Cardiac muscle cell (in vitro differentiated cells and primary cell): ENCODE data around the gene ZACN. TPM values are rescaled to one million over a fixed set of nuclear protein-coding genes. Genes with fewer than 3 reads are reported as not detected.
"Not testable (repeated sequence)": the region's sequence is repeated elsewhere in the genome, so short reads cannot be mapped to it uniquely, and the experiment has no call there.

ENCODE experiments used
- DNase-seq, 2 donors: peaks; one replicate each; pipeline versions ENCODE4 v3.0.0 to v3.0.0-alpha.2; 2010 to 2017; ENCODE audit warnings: low read depth in 1 of 2, low spot score in 1 of 2
- H3K27ac ChIP-seq: fragments of 200-600 bp; sonication (generic); 2 replicates; pipeline ENCODE4 v1.5.1; 2016
- H3K27me3 ChIP-seq: fragments of 200-600 bp; sonication (generic); 2 replicates; pipeline ENCODE4 v1.6.0; 2016; ENCODE audit warnings: control low read depth
- H3K36me3 ChIP-seq: fragments of 200-600 bp; sonication (generic); 2 replicates; pipeline ENCODE4 v1.5.1; 2016; ENCODE audit warnings: control low read depth
- H3K4me1 ChIP-seq: fragments of 200-600 bp; sonication (generic); 2 replicates; pipeline ENCODE4 v1.8.1; 2017; ENCODE audit warnings: low read depth, mild to moderate bottlenecking, mixed run types
- H3K4me3 ChIP-seq: fragments of 200-600 bp; sonication (generic); 2 replicates; pipeline ENCODE4 v1.5.1; 2016; ENCODE audit warnings: mild to moderate bottlenecking
- H3K9me3 ChIP-seq: fragments of 200-600 bp; sonication (generic); 2 replicates; pipeline ENCODE4 v1.5.1; 2017; ENCODE audit warnings: low read depth, mild to moderate bottlenecking, control low read depth
- CTCF ChIP-seq: IDR thresholded peaks from 2 replicates; pipeline ENCODE4 v1.5.1; 2012; ENCODE audit warnings: low read depth, mild to moderate bottlenecking, low read length
- polyA plus RNA-seq: library from polyadenylated mRNA; unstranded; fragments of >200 nt; fragmentation: Nextera tagmentation; extraction: Ambion mirVana; gene quantifications from 2 replicates; pipeline ENCODE4 v1.2.1, GENCODE V29; 2016
- total RNA-seq: library from RNA; depleted of rRNA; stranded (reverse); fragments of >200 nt; gene quantifications from 2 replicates; pipeline ENCODE4 v1.2.3, GENCODE V29; 2016

Gene ZACN
- total and polyA plus RNA-seq, 2 experiments from 2014 or later: 33.8 TPM; not detected in 1

- peaks cover 54% of the 10 kb centered on the region for H3K27me3 ChIP-seq
- no peaks in the 10 kb centered on the region for H3K9me3 ChIP-seq
- peaks cover 35% of the 10 kb centered on the region for H3K4me1 ChIP-seq
- DNase-seq: peak in 1 of 2 donors; percentile 69
- no peaks in the 10 kb centered on the region for H3K36me3 ChIP-seq
- peak; percentile 14 for TF ChIP-seq CTCF
- no peak overlapping the region for H3K27ac ChIP-seq
- no peak overlapping the region for H3K4me3 ChIP-seq
Observed at GRCh38 chr17:76075364-76076145, 3.4 kb upstream of the ZACN start.

- TF ChIP-seq CTCF: no peak
- H3K27me3 ChIP-seq: peaks cover 54% of the 10 kb centered on the region
- H3K4me1 ChIP-seq: peaks cover 33% of the 10 kb centered on the region
- DNase-seq: no peak
- H3K9me3 ChIP-seq: no peaks in the 10 kb centered on the region
- no peak overlapping the region for H3K4me3 ChIP-seq
- no peaks in the 10 kb centered on the region for H3K36me3 ChIP-seq
- H3K27ac ChIP-seq: no peak overlapping the region
Observed at GRCh38 chr17:76076146-76076764, 2.7 kb upstream of the ZACN start.

- Histone ChIP-seq H3K4me3 (no peak overlapping the region), H3K4me1 (peaks cover 29% of the 10 kb centered on the region)
Observed at GRCh38 chr17:76076765-76077583, 2.0 kb upstream of the ZACN start.

GRCh38 chr17:76077584-76078110 is 1.3 kb upstream of the ZACN start:
- Histone ChIP-seq H3K27me3 (peaks cover 54% of the 10 kb centered on the region), H3K36me3 (no peaks in the 10 kb centered on the region), H3K4me3 (no peak overlapping the region), H3K4me1 (peaks cover 29% of the 10 kb centered on the region), H3K27ac (no peak overlapping the region), H3K9me3 (no peaks in the 10 kb centered on the region)
- no peak for TF ChIP-seq CTCF
- no peak for DNase-seq

More at GRCh38 chr17:76076765-76077583, 2.0 kb upstream of the ZACN start:
- no peak for TF ChIP-seq CTCF
- H3K9me3 ChIP-seq: no peaks in the 10 kb centered on the region
- no peaks in the 10 kb centered on the region for H3K36me3 ChIP-seq
- no peak overlapping the region for H3K27ac ChIP-seq
- H3K27me3 ChIP-seq: peaks cover 54% of the 10 kb centered on the region
- DNase-seq: no peak

GRCh38 chr17:76078370-76078769 is 612 bp upstream of the ZACN start:
- Histone ChIP-seq H3K4me1 (peaks cover 29% of the 10 kb centered on the region), H3K27me3 (peaks cover 53% of the 10 kb centered on the region)
- DNase-seq: not testable (repeated sequence)

More at GRCh38 chr17:76078370-76078769, 612 bp upstream of the ZACN start:
- H3K4me3 ChIP-seq, H3K27ac ChIP-seq, H3K36me3 ChIP-seq, H3K9me3 ChIP-seq: not testable (repeated sequence)
